A549 (cell line): ENCODE data around the gene ARHGAP22. TPM values are rescaled to one million over a fixed set of nuclear protein-coding genes. Genes with fewer than 3 reads are reported as not detected.
A peak's percentile ranks its signal among the peaks of the same experiment; 100 is the strongest.

Experiments used
- ATAC-seq, 2 experiments: fragments of 200-7000 bp in 1 of 2; fragments of >200 bp in 1 of 2; cut with Nextera tagmentation in 1 of 2; cut with Tn5 transposase in 1 of 2; 3 replicates each; pipeline versions ENCODE4 v1.8.0 to v1.9.1; 2018 to 2020; ENCODE audit warnings: mild to moderate bottlenecking in 1 of 2, moderate library complexity in 1 of 2
- CTCF ChIA-PET: fragments of 300-600 bp; sonication (Branson Sonifier 250); formaldehyde crosslinking; extraction: SDS; loops from one replicate; lab custom pipeline; 2021; ENCODE audit warnings: antibody characterized with exemption, inconsistent platforms; lab: Yijun Ruan, JAX
- POLR2A ChIA-PET: fragments of 350-600 bp; formaldehyde crosslinking; extraction: SDS; loops from one replicate; lab custom pipeline; 2021; ENCODE audit warnings: antibody characterized with exemption, inconsistent platforms; lab: Yijun Ruan, JAX
- DNase-seq, 2 experiments: peaks; one replicate each; pipeline versions ENCODE4 v3.0.0 to v3.0.0-alpha.2; 2011 to 2016; ENCODE audit warnings: low read depth in 1 of 2, low spot score in 1 of 2
- FAIRE-seq: peaks from 2 replicates; lab custom pipeline; 2011; peaks lifted over from hg19 to GRCh38; lab: Jason Lieb, UNC
- H3K27ac ChIP-seq, 2 experiments: fragments of >200 bp; sonication (Bioruptor Twin); formaldehyde crosslinking; 3 replicates each; pipeline ENCODE4 v1.5.1; 2016 to 2017
- H3K4me1 ChIP-seq: fragments of >200 bp; sonication (Bioruptor Twin); formaldehyde crosslinking; 3 replicates; pipeline ENCODE4 v1.6.1; 2016
- H3K4me2 ChIP-seq: fragments of >200 bp; sonication (Bioruptor Twin); formaldehyde crosslinking; 3 replicates; pipeline ENCODE4 v1.6.1; 2016
- H3K4me3 ChIP-seq: fragments of >200 bp; sonication (Bioruptor Twin); formaldehyde crosslinking; 3 replicates; pipeline ENCODE4 v1.5.1; 2016
- H3K9me3 ChIP-seq: fragments of >200 bp; sonication (Bioruptor Twin); formaldehyde crosslinking; 3 replicates; pipeline ENCODE4 v1.6.1; 2016
- ATOH8 ChIP-seq: fragments of 250-450 bp; sonication (Bioruptor Pico); IDR thresholded peaks from 2 replicates; pipeline ENCODE4 v1.5.0; 2020; ENCODE audit warnings: low read depth, mild to moderate bottlenecking, moderate library complexity
- CBX8 ChIP-seq: fragments of 200-600 bp; sonication (generic); IDR thresholded peaks from 2 replicates; pipeline ENCODE4 v1.6.1; 2016
- EHMT2 ChIP-seq: fragments of 200-600 bp; sonication (generic); IDR thresholded peaks from 2 replicates; pipeline ENCODE4 v1.6.1; 2016; ENCODE audit warnings: antibody characterized with exemption, low read depth, mild to moderate bottlenecking, moderate library complexity
- EP300 ChIP-seq, 2 experiments: fragments of >200 bp; sonication (Bioruptor Twin); formaldehyde crosslinking; IDR thresholded peaks; 2 replicates in 1 of 2; 3 replicates in 1 of 2; pipeline ENCODE4 v1.6.1; 2016 to 2017
- FOSB ChIP-seq: fragments of 250-450 bp; sonication (Bioruptor Pico); IDR thresholded peaks from 2 replicates; pipeline ENCODE4 v1.5.0; 2020; ENCODE audit warnings: mild to moderate bottlenecking, moderate library complexity
- FOSL2 ChIP-seq, 2 experiments: fragments of 450-650 bp in 1 of 2; fragments of >200 bp in 1 of 2; sonication (Bioruptor Twin) in 1 of 2; formaldehyde crosslinking; IDR thresholded peaks; 2 replicates each; pipeline versions ENCODE4 v1.5.0 to v1.6.1; 2016 to 2020; ENCODE audit warnings: mild to moderate bottlenecking in 1 of 2, moderate library complexity in 1 of 2
- HES2 ChIP-seq: fragments of >200 bp; sonication (Bioruptor Twin); formaldehyde crosslinking; IDR thresholded peaks from 2 replicates; pipeline ENCODE4 v1.6.1; 2016
- HOXA7 ChIP-seq: fragments of 250-450 bp; sonication (Bioruptor Pico); IDR thresholded peaks from 2 replicates; pipeline ENCODE4 v1.5.0; 2020; ENCODE audit warnings: mild to moderate bottlenecking, moderate library complexity
- HOXB13 ChIP-seq: fragments of 250-450 bp; sonication (Bioruptor Pico); IDR thresholded peaks from 2 replicates; pipeline ENCODE4 v1.5.0; 2020; ENCODE audit warnings: low read depth, mild to moderate bottlenecking, moderate library complexity
- HOXB5 ChIP-seq: fragments of 250-450 bp; sonication (Bioruptor Pico); IDR thresholded peaks from 2 replicates; pipeline ENCODE4 v1.5.0; 2020; ENCODE audit warnings: mild to moderate bottlenecking, moderate library complexity
- KDM1A ChIP-seq: fragments of 200-600 bp; sonication (generic); IDR thresholded peaks from 2 replicates; pipeline ENCODE4 v1.6.1; 2016; ENCODE audit warnings: low read depth, mild to moderate bottlenecking
- KDM5A ChIP-seq: fragments of 200-600 bp; sonication (generic); IDR thresholded peaks from 2 replicates; pipeline ENCODE4 v1.6.1; 2016; ENCODE audit warnings: antibody characterized with exemption, mild to moderate bottlenecking
- MAZ ChIP-seq: fragments of 150-350 bp; IDR thresholded peaks from 2 replicates; pipeline ENCODE4 v1.6.1; 2014; ENCODE audit warnings: antibody characterized with exemption, low read depth, low read length, borderline replicate concordance
- PHF8 ChIP-seq: fragments of 200-600 bp; sonication (generic); IDR thresholded peaks from 2 replicates; pipeline ENCODE4 v1.6.1; 2016; ENCODE audit warnings: low read depth, mild to moderate bottlenecking, antibody characterized with exemption, moderate library complexity, borderline replicate concordance
- REST ChIP-seq: fragments of 200-600 bp; sonication (generic); IDR thresholded peaks from 2 replicates; pipeline ENCODE4 v1.6.1; 2016; ENCODE audit warnings: antibody characterized with exemption, mild to moderate bottlenecking, moderate library complexity
- RFX5 ChIP-seq: fragments of 450-650 bp; IDR thresholded peaks from 2 replicates; pipeline ENCODE4 v1.7.1; 2014; ENCODE audit warnings: antibody characterized with exemption, mild to moderate bottlenecking, moderate library complexity
- TP53 ChIP-seq: fragments of 250-450 bp; sonication (Bioruptor Pico); IDR thresholded peaks from 2 replicates; pipeline ENCODE4 v1.5.0; 2021; ENCODE audit warnings: mild to moderate bottlenecking, moderate library complexity
- ZC3H11A ChIP-seq: fragments of 450-650 bp; IDR thresholded peaks from 2 replicates; pipeline ENCODE4 v1.6.1; 2014; ENCODE audit warnings: antibody characterized with exemption, mild to moderate bottlenecking
- ZFP36 ChIP-seq: fragments of 450-650 bp; IDR thresholded peaks from 2 replicates; pipeline ENCODE4 v1.6.1; 2014; ENCODE audit warnings: borderline replicate concordance; ENCODE audit not compliant: partially characterized antibody
- ZSCAN20 ChIP-seq: fragments of 250-450 bp; sonication (Bioruptor Pico); IDR thresholded peaks from 2 replicates; pipeline ENCODE4 v1.8.0; 2022; ENCODE audit warnings: mild to moderate bottlenecking, moderate library complexity
- WGBS: methylation state at CpG from one replicate; pipeline ENCODE4 v1.1.6; 2017; ENCODE audit errors: missing lambda C conversion rate; 5-methylcytosine and 5-hydroxymethylcytosine counted together
- polyA plus RNA-seq, 4 experiments: library from polyadenylated mRNA; depleted of rRNA in 3 of 4; stranded (reverse); fragments of >200 nt; fragmentation: RNase III in 1 of 4; extraction: RNeasy Plus Mini Kit Qiagen cat#74134 plus additional on column Dnase treatment in 1 of 4; gene quantifications; 2 replicates in 3 of 4; 3 replicates in 1 of 4; pipeline ENCODE4 v1.2.3, GENCODE V29; 2011 to 2017

ARHGAP22 gene
- polyA plus RNA-seq, 2 of the 4 experiments (the other 2 are of a cell fraction) = 1.9 to 3.2 TPM

GRCh38 chr10:48556065-48556464 lies 48.8 kb downstream of the ARHGAP22 start:
- H3K4me1 ChIP-seq = no peaks in the 10 kb centered on the region
- H3K4me3 ChIP-seq = no peak overlapping the region
- H3K9me3 ChIP-seq = no peaks in the 10 kb centered on the region
- ChIA-PET CTCF (interaction anchor here (23.3 kb wide), 1 partner anchor 99 kb away, joined by 315 read pairs; no protein-coding TSS in a partner anchor), POLR2A (no interaction called here)
- no peak overlapping the region for H3K4me2 ChIP-seq
- DNase-seq (no peak), ATAC-seq (no peak), FAIRE-seq (no peak)
- H3K27ac ChIP-seq = no peak overlapping the region
- 73% methylated on average over 5 of the region's 5 CpGs for WGBS
- no peak for TF ChIP-seq KDM1A

- Histone ChIP-seq H3K4me3 (no peak overlapping the region), H3K4me1 (no peaks in the 10 kb centered on the region), H3K9me3 (no peaks in the 10 kb centered on the region), H3K4me2 (no peak overlapping the region), H3K27ac (no peak overlapping the region)
- ATAC-seq (peak; percentile 33 to 34; a peak in 1 of 6 replicates), FAIRE-seq (no peak)
- 80% methylated on average over 9 of the region's 9 CpGs for WGBS
- ChIA-PET CTCF (interaction anchor here (23.3 kb wide), 1 partner anchor 100 kb away, joined by 315 read pairs; no protein-coding TSS in a partner anchor), POLR2A (no interaction called here)
- no peak for TF ChIP-seq ZFP36
- TF ChIP-seq ZSCAN20 (CRISPR knock-in tag) = no peak
- no peak for TF ChIP-seq FOSL2 (IDR thresholded peaks at IDR 0.05)
- no peak for TF ChIP-seq FOSL2 (CRISPR knock-in tag; IDR thresholded peaks at IDR 0.05)
- TF ChIP-seq REST = no peak
- TF ChIP-seq EHMT2 = no peak
- TF ChIP-seq TP53 (CRISPR knock-in tag) = no peak
- TF ChIP-seq, all 56 proteins: peak for 0
- DNase-seq = no peak
These were observed 49.4 kb downstream of the ARHGAP22 start for GRCh38 chr10:48555310-48556042.

- H3K4me3 ChIP-seq = no peak overlapping the region
- no peak overlapping the region for H3K27ac ChIP-seq
- ChIA-PET POLR2A (no interaction called here), CTCF (interaction anchor here (23.3 kb wide), 1 partner anchor 100 kb away, joined by 315 read pairs; no protein-coding TSS in a partner anchor)
- H3K4me1 ChIP-seq = no peaks in the 10 kb centered on the region
- TF ChIP-seq HOXB13 (CRISPR knock-in tag) = no peak
- TF ChIP-seq EP300 (IDR thresholded peaks at IDR 0.05) = no peak
- TF ChIP-seq KDM5A = no peak
- TF ChIP-seq ZC3H11A = no peak
- no peak for TF ChIP-seq HOXB5 (CRISPR knock-in tag)
- TF ChIP-seq RFX5 = no peak
- no peak for TF ChIP-seq TP53 (CRISPR knock-in tag)
- TF ChIP-seq FOSB (CRISPR knock-in tag) = no peak
- TF ChIP-seq HES2 = no peak
- TF ChIP-seq ATOH8 (CRISPR knock-in tag) = no peak
- TF ChIP-seq HOXA7 (CRISPR knock-in tag) = no peak
- TF ChIP-seq MAZ = no peak
- TF ChIP-seq PHF8 = no peak
- TF ChIP-seq ZSCAN20 (CRISPR knock-in tag) = no peak
- no peak for TF ChIP-seq CBX8
- 87% methylated on average over 3 of the region's 3 CpGs for WGBS
- no peaks in the 10 kb centered on the region for H3K9me3 ChIP-seq
- no peak for DNase-seq
- ATAC-seq = no peak
- FAIRE-seq = no peak
- H3K4me2 ChIP-seq = no peak overlapping the region
These were observed 50.2 kb downstream of the ARHGAP22 start for GRCh38 chr10:48554656-48555055.
